ENCODE measurements around the gene S100A12. TPM values are rescaled to one million over a fixed set of nuclear protein-coding genes. Genes with fewer than 3 reads are reported as not detected.

The S100A12 gene
- total and polyA plus RNA-seq, 9 of the 15 experiments (the other 6 are each of a cell fraction or from before 2014, with no cell fraction given): not detected

- no peak for TF ChIP-seq CHD7 (IDR thresholded peaks at IDR 0.05; ENCODE audit: low read depth, low read length)
- TF ChIP-seq ZNF398 (CRISPR knock-in tag; IDR thresholded peaks at IDR 0.05): no peak
- TF ChIP-seq DNMT1 (IDR thresholded peaks at IDR 0.05): no peak
Measured at GRCh38 chr1:153379591-153379990, 4.2 kb upstream of the S100A12 start (continued).
